Neuronal stem cell (in vitro differentiated cells): Measurements from ENCODE around the gene BRD3OS.

Experiments used
- DNase-seq: peaks from one replicate; pipeline ENCODE4 v3.0.0-alpha.2; 2013; ENCODE audit warnings: low spot score
- H2AFZ ChIP-seq: one replicate; pipeline ENCODE4 v1.6.1; 2013; ENCODE audit warnings: mild to moderate bottlenecking, low read length, inconsistent platforms
- H2AK5ac ChIP-seq: 2 replicates; pipeline ENCODE4 v1.6.1; 2013; ENCODE audit warnings: low read depth, mild to moderate bottlenecking, inconsistent platforms, low read length, moderate library complexity, mixed read lengths
- H2BK120ac ChIP-seq: 2 replicates; pipeline ENCODE4 v1.6.1; 2013; ENCODE audit warnings: low read depth, mild to moderate bottlenecking, inconsistent platforms, low read length, moderate library complexity, mixed read lengths
- H2BK12ac ChIP-seq: one replicate; pipeline ENCODE4 v1.6.1; 2013; ENCODE audit warnings: low read length, inconsistent platforms
- H2BK15ac ChIP-seq: 2 replicates; pipeline ENCODE4 v1.6.1; 2013; ENCODE audit warnings: mild to moderate bottlenecking, low read length, inconsistent platforms, mixed read lengths
- H2BK5ac ChIP-seq: one replicate; pipeline ENCODE4 v1.6.1; 2013; ENCODE audit warnings: inconsistent platforms, mild to moderate bottlenecking, low read length, moderate library complexity
- H3K14ac ChIP-seq: one replicate; pipeline ENCODE4 v1.6.1; 2013; ENCODE audit warnings: low read length, inconsistent platforms
- H3K18ac ChIP-seq: 2 replicates; pipeline ENCODE4 v1.6.1; 2013; ENCODE audit warnings: low read length, inconsistent platforms
- H3K23ac ChIP-seq: 2 replicates; pipeline ENCODE4 v1.6.1; 2013; ENCODE audit warnings: low read depth, mild to moderate bottlenecking, mixed read lengths, low read length, inconsistent platforms; ENCODE audit not compliant: poor library complexity
- H3K27ac ChIP-seq: replicated peaks from 3 replicates; pipeline ENCODE4 v1.5.1; 2013; ENCODE audit warnings: low read length, inconsistent platforms
- H3K27me3 ChIP-seq, 3 experiments: 2 replicates each; pipeline ENCODE4 v1.6.1; 2013; ENCODE audit warnings: low read length in 3 of 3, mild to moderate bottlenecking in 2 of 3, inconsistent platforms in 1 of 3, low read depth in 1 of 3, mixed read lengths in 1 of 3, moderate library complexity in 1 of 3; ENCODE audit not compliant: control insufficient read depth in 3 of 3, insufficient read depth in 3 of 3
- H3K36me3 ChIP-seq, 2 donors: replicated peaks in 1 of 2; 2 replicates each; pipeline ENCODE4 v1.6.1; 2013; ENCODE audit warnings: low read length in 2 of 2; ENCODE audit not compliant: control insufficient read depth in 2 of 2, insufficient read depth in 2 of 2
- H3K4ac ChIP-seq: 2 replicates; pipeline ENCODE4 v1.6.1; 2013; ENCODE audit warnings: inconsistent platforms, mild to moderate bottlenecking, low read length, moderate library complexity
- H3K4me1 ChIP-seq, 2 donors: 1 replicate in 1 of 2; 2 replicates in 1 of 2; pipeline ENCODE4 v1.6.1; 2013; ENCODE audit warnings: low read length in 2 of 2, low read depth in 1 of 2; ENCODE audit not compliant: control insufficient read depth in 2 of 2, insufficient read depth in 1 of 2
- H3K4me2 ChIP-seq: one replicate; pipeline ENCODE4 v1.6.1; 2013; ENCODE audit warnings: mild to moderate bottlenecking, low read length, inconsistent platforms; ENCODE audit not compliant: insufficient read depth, poor library complexity, severe bottlenecking
- H3K4me3 ChIP-seq, 2 donors: 2 replicates each; pipeline ENCODE4 v1.5.1; 2013; ENCODE audit warnings: low read length in 2 of 2, mild to moderate bottlenecking in 2 of 2, inconsistent platforms in 1 of 2, moderate library complexity in 1 of 2
- H3K79me1 ChIP-seq: one replicate; pipeline ENCODE4 v1.6.1; 2013; ENCODE audit warnings: low read depth, mild to moderate bottlenecking, inconsistent platforms, low read length, moderate library complexity
- H3K9ac ChIP-seq: one replicate; pipeline ENCODE4 v1.6.1; 2013; ENCODE audit warnings: mild to moderate bottlenecking, low read depth, low read length, inconsistent platforms; ENCODE audit not compliant: poor library complexity
- H3K9me3 ChIP-seq, 2 donors: replicated peaks in 1 of 2; 2 replicates each; pipeline versions ENCODE3 to v1.6.1; 2013; ENCODE audit warnings: low read length in 2 of 2, mild to moderate bottlenecking in 2 of 2, inconsistent platforms in 1 of 2, low read depth in 1 of 2, mixed read lengths in 1 of 2, moderate library complexity in 1 of 2; ENCODE audit not compliant: control insufficient read depth in 2 of 2, insufficient read depth in 1 of 2
- H4K8ac ChIP-seq: one replicate; pipeline ENCODE4 v1.6.1; 2013; ENCODE audit warnings: low read depth, mild to moderate bottlenecking, inconsistent platforms, low read length, moderate library complexity
- H4K91ac ChIP-seq: one replicate; pipeline ENCODE4 v1.6.1; 2013; ENCODE audit warnings: low read length, low read depth, mild to moderate bottlenecking, inconsistent platforms; ENCODE audit not compliant: poor library complexity
- WGBS, 2 donors: extraction: QIAGEN DNeasy Blood & Tissue Kit; methylation state at CpG; one replicate each; pipeline ENCODE4 v1.1.7; 2013; ENCODE audit warnings: missing lambda C conversion rate in 2 of 2, mixed read lengths in 1 of 2; ENCODE audit not compliant: insufficient read length in 2 of 2, insufficient replicate concordance in 1 of 2; ENCODE audit errors: extremely low coverage in 2 of 2; 5-methylcytosine and 5-hydroxymethylcytosine counted together

Gene BRD3OS

DNA sequence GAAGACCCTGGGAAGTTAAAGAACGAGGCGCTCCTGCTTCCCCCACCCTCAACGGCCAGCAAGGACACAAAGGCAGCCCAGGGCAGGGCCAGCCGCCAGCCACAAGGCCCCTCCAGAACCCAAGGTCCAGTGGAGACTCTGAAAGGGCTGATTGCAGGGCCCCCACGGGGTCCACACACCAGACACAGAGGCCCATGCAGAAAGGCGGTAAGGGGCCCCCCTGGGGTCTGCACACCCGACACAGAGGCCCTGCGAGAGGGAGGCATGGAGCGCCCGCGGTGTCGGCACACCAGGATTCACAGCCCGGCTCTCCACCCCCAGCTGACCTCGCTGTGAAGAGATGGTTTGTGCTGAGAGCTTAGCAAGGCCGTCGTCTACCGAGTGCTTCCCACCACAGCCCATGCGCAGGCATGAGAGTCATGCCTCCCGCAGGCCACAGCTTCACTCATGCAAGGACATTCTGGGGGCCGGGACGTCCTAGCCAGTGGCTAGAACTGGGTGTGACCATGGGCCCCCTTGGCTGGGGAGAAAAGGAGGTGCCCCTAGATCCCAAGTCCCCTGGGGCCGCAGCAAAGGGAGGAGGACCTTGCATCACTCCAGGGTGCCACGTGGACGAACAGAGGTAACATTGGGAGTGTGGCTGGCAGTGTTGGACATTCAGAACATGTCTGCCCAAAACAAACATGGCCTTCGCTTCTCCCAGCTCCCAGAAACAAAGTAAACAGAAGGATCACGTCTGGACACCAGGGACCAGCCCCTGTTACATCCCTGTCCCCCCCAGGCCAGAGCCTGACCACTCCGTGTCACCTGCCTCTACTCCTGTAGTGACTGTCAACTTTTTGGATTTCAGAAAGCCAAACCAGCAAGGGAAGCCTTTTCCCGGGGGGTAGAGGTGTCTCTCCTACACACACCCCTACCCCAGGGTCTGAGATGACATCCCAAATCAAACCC is 32.7 kb downstream of the BRD3OS start:
- Histone ChIP-seq H3K4me3 (no peak overlapping the region), H3K9me3 (no peaks in the 10 kb centered on the region), H3K4me1 (peaks cover 5 to 39% of the 10 kb centered on the region in 2 donors), H3K9ac (peak overlapping the region; percentile 24), H2BK15ac (no peak overlapping the region), H2BK12ac (no peak overlapping the region), H2BK120ac (no peak overlapping the region), H3K18ac (peak overlapping the region; percentile 77), H3K23ac (no peak overlapping the region), H3K36me3 (peaks cover 6 to 33% of the 10 kb centered on the region in 2 donors), H4K91ac (no peak overlapping the region), H2AK5ac (peak overlapping the region; percentile 45), H2AFZ (no peak overlapping the region), H3K14ac (peak overlapping the region; percentile 25), H3K27me3 (no peaks in the 10 kb centered on the region), H2BK5ac (no peak overlapping the region), H3K4ac (no peak overlapping the region), H3K4me2 (no peak overlapping the region), H4K8ac (no peak overlapping the region), H3K79me1 (peaks cover 66% of the 10 kb centered on the region), H3K27ac (no peak overlapping the region)
- no peak for DNase-seq
- no CpG with 5 or more reads among the region's 28 CpGs for WGBS, 2 donors

GRCh38 chr9:134058716-134059115 is 33.4 kb downstream of the BRD3OS start:
- no peak overlapping the region for H2AFZ ChIP-seq
- H2BK15ac ChIP-seq = no peak overlapping the region
- peak overlapping the region; percentile 73 for H3K23ac ChIP-seq
- no peak overlapping the region for H3K18ac ChIP-seq
- H3K4me1 ChIP-seq = peaks cover 5 to 42% of the 10 kb centered on the region in 2 donors
- H3K4me2 ChIP-seq = no peak overlapping the region
- peaks cover 70% of the 10 kb centered on the region for H3K79me1 ChIP-seq
- no CpG with 5 or more reads among the region's 7 CpGs for WGBS, 2 donors
- no peak overlapping the region for H3K27ac ChIP-seq
- no peak overlapping the region for H2BK120ac ChIP-seq
- peak overlapping the region; percentile 56 for H3K14ac ChIP-seq
- H3K4ac ChIP-seq = no peak overlapping the region
- H3K27me3 ChIP-seq = no peaks in the 10 kb centered on the region
- no peak overlapping the region for H2BK5ac ChIP-seq
- peaks cover 8 to 33% of the 10 kb centered on the region in 2 donors for H3K36me3 ChIP-seq
- H4K8ac ChIP-seq = no peak overlapping the region
- H3K4me3 ChIP-seq = no peak overlapping the region
- DNase-seq = no peak
- no peak overlapping the region for H4K91ac ChIP-seq
- H2BK12ac ChIP-seq = no peak overlapping the region
- no peak overlapping the region for H2AK5ac ChIP-seq
- no peaks in the 10 kb centered on the region for H3K9me3 ChIP-seq
- H3K9ac ChIP-seq = no peak overlapping the region

- Histone ChIP-seq H4K8ac (no peak overlapping the region), H3K4me2 (no peak overlapping the region), H3K79me1 (peaks cover 68% of the 10 kb centered on the region), H2BK5ac (peak overlapping the region; percentile 22), H3K23ac (peak overlapping the region; percentile 44), H3K4me3 (no peak overlapping the region), H2BK15ac (no peak overlapping the region), H3K14ac (no peak overlapping the region), H3K9me3 (no peaks in the 10 kb centered on the region), H3K9ac (no peak overlapping the region), H2AFZ (no peak overlapping the region), H3K27me3 (no peaks in the 10 kb centered on the region), H3K27ac (no peak overlapping the region), H2BK120ac (no peak overlapping the region), H3K4me1 (peaks cover 5 to 42% of the 10 kb centered on the region in 2 donors), H3K4ac (no peak overlapping the region), H2BK12ac (no peak overlapping the region), H4K91ac (no peak overlapping the region), H3K36me3 (peaks cover 7 to 33% of the 10 kb centered on the region in 2 donors), H2AK5ac (no peak overlapping the region), H3K18ac (no peak overlapping the region)
- WGBS, 2 donors = no CpG with 5 or more reads among the region's 16 CpGs
- no peak for DNase-seq
Observed at GRCh38 chr9:134059188-134059641, 33.9 kb downstream of the BRD3OS start.

DNA sequence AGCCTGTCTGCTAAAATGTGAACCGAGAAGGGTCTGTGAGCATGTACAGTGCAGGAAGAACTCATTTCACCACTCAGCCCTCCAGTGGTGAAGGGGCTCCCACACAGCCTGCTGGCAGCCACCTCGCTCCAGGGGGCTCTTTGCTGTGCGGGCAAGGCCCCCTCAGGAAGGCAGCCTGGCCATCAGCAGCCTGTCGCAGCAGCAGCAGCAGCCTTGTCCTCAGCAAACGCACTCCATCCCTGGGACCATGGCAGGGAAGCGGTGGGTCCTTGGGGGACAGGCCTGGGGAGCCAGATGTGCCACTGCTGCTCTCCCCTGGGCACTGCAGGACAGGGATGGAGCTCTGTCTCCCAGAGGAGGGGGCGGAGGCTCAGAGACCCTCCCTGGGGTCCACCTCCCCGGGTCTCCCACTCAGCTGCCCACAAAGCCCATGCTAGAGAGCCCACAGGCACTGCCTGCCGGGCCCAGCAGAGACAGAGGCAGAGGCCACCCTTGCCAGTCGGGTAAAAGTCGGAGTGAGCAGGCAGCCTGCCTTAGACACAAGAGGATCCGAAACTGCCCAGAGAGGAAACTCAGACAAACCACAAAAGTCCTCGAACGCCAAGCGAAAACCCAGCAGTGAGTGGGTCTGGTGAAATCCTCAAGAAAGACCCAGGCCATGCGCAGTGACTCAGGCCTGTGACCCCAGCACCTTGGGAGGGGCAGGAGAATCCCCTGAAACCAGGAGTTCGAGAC is 34.5 kb downstream of the BRD3OS start:
- no CpG with 5 or more reads among the region's 17 CpGs for WGBS, 2 donors
- H2AFZ ChIP-seq = no peak overlapping the region

More for the DNA sequence above, 34.5 kb downstream of the BRD3OS start:
- H2AK5ac ChIP-seq = no peak overlapping the region
- no peaks in the 10 kb centered on the region for H3K27me3 ChIP-seq
- no peak overlapping the region for H3K14ac ChIP-seq
- H4K91ac ChIP-seq = no peak overlapping the region
- DNase-seq = no peak
- peaks cover 63% of the 10 kb centered on the region for H3K79me1 ChIP-seq
- H3K27ac ChIP-seq = no peak overlapping the region
- H2BK15ac ChIP-seq = no peak overlapping the region
- no peak overlapping the region for H3K4ac ChIP-seq
- H3K36me3 ChIP-seq = peaks cover 7 to 32% of the 10 kb centered on the region in 2 donors
- no peak overlapping the region for H3K4me3 ChIP-seq
- H3K4me1 ChIP-seq = peaks cover 5 to 42% of the 10 kb centered on the region in 2 donors
- no peak overlapping the region for H2BK120ac ChIP-seq
- no peak overlapping the region for H3K4me2 ChIP-seq
- no peak overlapping the region for H2BK12ac ChIP-seq
- peak overlapping the region; percentile 48 for H3K18ac ChIP-seq
- no peaks in the 10 kb centered on the region for H3K9me3 ChIP-seq
- peak overlapping the region; percentile 44 for H3K23ac ChIP-seq
- H4K8ac ChIP-seq = no peak overlapping the region
- peak overlapping the region; percentile 22 for H2BK5ac ChIP-seq
- H3K9ac ChIP-seq = peak overlapping the region; percentile 7
